Ishikawa (cell line): Measurements from ENCODE around the gene HCFC1R1.

Experiments used
- CEBPB ChIP-seq: IDR thresholded peaks from 2 replicates; pipeline ENCODE4 v1.6.1; 2012
- CREB1 ChIP-seq: IDR thresholded peaks from 2 replicates; pipeline ENCODE4 v1.6.1; 2012; ENCODE audit warnings: low read depth
- FOXM1 ChIP-seq: IDR thresholded peaks from 2 replicates; pipeline ENCODE4 v1.6.1; 2012; ENCODE audit warnings: low read depth, borderline replicate concordance

DNA sequence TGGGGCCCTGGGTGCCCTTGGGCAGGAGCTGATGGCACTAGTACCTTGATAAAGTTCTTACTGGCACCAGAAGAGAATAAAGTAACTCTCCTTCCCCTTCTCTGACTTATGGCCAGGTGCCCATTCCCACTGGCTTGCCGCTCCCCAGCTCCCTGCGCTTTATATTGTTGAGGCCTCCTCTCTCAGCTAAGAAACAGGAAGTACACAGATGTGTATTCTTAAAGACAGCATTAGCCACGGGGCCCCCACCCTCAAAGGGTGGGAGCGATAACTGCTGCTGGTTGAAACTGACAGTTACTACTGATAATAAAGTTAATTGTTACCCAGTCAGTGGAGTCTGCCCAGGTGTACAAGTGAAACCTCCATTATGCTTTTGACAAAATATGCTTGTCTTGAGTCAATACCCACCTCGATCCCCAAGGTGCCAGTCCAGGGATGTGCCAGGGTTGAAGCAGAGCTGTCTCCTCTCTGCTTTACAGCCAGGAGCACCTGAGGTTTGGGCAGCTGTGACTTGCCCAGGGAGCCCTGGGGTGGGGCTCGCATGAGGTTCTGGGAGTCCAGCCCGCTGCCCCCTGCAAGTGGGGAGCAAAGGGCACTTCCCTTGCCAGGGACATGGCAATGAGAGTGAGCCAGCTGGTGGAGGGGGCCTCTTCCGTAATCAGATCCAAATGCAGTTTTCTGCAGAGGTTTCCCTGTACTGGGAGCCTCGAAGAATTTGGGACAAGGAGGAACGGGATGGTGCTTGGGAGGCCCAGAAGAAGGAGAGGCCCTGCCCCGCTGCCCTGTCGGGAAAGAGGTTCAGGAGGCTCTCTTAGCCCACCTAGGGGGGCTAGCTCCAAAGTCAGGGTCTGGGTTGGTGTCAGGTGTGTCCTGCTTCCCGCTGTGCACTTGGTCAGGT, 16.4 kb downstream of the HCFC1R1 start:
- no peak for TF ChIP-seq CREB1
- TF ChIP-seq FOXM1 = no peak
- no peak for TF ChIP-seq CEBPB
